ENCODE data around the gene PIF1.

DNA sequence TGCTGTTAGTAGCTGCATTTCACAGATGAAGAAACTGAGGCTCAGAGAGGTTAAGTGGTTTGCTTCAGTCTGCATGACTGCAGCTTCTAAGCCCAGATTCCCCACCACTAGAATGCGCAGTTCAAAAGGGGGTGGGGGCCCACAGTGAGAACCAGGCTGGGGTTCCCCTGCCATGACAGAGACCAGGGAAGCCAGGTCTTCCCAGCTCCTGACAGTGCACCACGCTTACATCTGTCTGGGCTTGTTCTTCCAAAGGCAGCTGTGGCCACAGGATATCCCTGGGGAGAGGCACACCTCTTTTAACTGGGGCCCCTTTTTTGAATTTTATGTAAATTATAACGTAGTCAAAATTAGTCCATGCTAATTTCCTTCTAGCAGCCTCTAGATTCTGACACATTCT is 21.6 kb upstream of the PIF1 start:
- TF ChIP-seq POLR2AphosphoS5 (IDR thresholded peaks at IDR 0.05; ENCODE audit: low read depth, low read length) (no peak), POLR2A (IDR thresholded peaks at IDR 0.05; ENCODE audit: low read depth, low read length) (no peak), TAF1 (IDR thresholded peaks at IDR 0.05; ENCODE audit: borderline replicate concordance, low read depth, low read length) (no peak)

Measured in GM12892 (cell line).